MM.1S (cell line): ENCODE data around the gene PI4KB.

ENCODE experiments used
- DNase-seq: peaks from one replicate; pipeline ENCODE4 v3.0.0-alpha.2; 2015
- H2AFZ ChIP-seq: fragments of 300-600 bp; sonication (generic); 2 replicates; pipeline ENCODE4 v1.6.0; 2016; ENCODE audit warnings: antibody characterized with exemption, low read length
- H3F3A ChIP-seq: fragments of 300-600 bp; sonication (generic); 2 replicates; pipeline ENCODE4 v1.6.1; 2016; ENCODE audit warnings: mild to moderate bottlenecking, antibody characterized with exemption, low read length, moderate library complexity, mixed read lengths; ENCODE audit not compliant: insufficient read depth
- H3K27ac ChIP-seq: fragments of 300-600 bp; sonication (generic); 2 replicates; pipeline ENCODE4 v1.5.1; 2016; ENCODE audit warnings: mild to moderate bottlenecking, low read length
- H3K27me3 ChIP-seq: fragments of 300-600 bp; sonication (generic); replicated peaks from 2 replicates; pipeline ENCODE4 v1.6.0; 2016; ENCODE audit warnings: low read length; ENCODE audit not compliant: insufficient read depth
- H3K36me3 ChIP-seq: fragments of 300-600 bp; sonication (generic); replicated peaks from 2 replicates; pipeline ENCODE4 v1.6.1; 2016; ENCODE audit warnings: mild to moderate bottlenecking, low read length, mixed read lengths; ENCODE audit not compliant: insufficient read depth
- H3K4me1 ChIP-seq: fragments of 300-600 bp; sonication (generic); 2 replicates; pipeline ENCODE4 v1.6.1; 2016; ENCODE audit warnings: low read length, mixed read lengths
- H3K4me2 ChIP-seq: fragments of 300-600 bp; sonication (generic); 2 replicates; pipeline ENCODE4 v1.6.0; 2016; ENCODE audit warnings: low read depth, low read length
- H3K4me3 ChIP-seq: fragments of 300-600 bp; sonication (generic); 2 replicates; pipeline ENCODE4 v1.5.1; 2016; ENCODE audit warnings: low read length, mixed read lengths
- H3K79me2 ChIP-seq: fragments of 300-600 bp; sonication (generic); 2 replicates; pipeline ENCODE4 v1.6.1; 2016; ENCODE audit warnings: mixed run types, low read length, mixed read lengths
- H3K9ac ChIP-seq: fragments of 300-600 bp; sonication (generic); 2 replicates; pipeline ENCODE4 v1.6.1; 2016; ENCODE audit warnings: low read length, mixed read lengths
- H3K9me2 ChIP-seq: fragments of 300-600 bp; sonication (generic); replicated peaks from 2 replicates; pipeline ENCODE4 v1.6.1; 2016; ENCODE audit warnings: mild to moderate bottlenecking, low read length, mixed read lengths; ENCODE audit not compliant: insufficient read depth
- H3K9me3 ChIP-seq: fragments of 300-600 bp; sonication (generic); replicated peaks from 2 replicates; pipeline ENCODE4 v1.6.1; 2016; ENCODE audit warnings: mild to moderate bottlenecking, low read length, mixed read lengths; ENCODE audit not compliant: insufficient read depth
- H4K20me1 ChIP-seq: fragments of 300-600 bp; sonication (generic); 2 replicates; pipeline ENCODE4 v1.6.1; 2016; ENCODE audit warnings: mild to moderate bottlenecking, low read length, moderate library complexity, mixed read lengths; ENCODE audit not compliant: insufficient read depth
- CTCF ChIP-seq: fragments of 300-600 bp; sonication (generic); IDR thresholded peaks from 2 replicates; pipeline ENCODE4 v1.5.1; 2016; ENCODE audit warnings: antibody characterized with exemption, low read length, mixed read lengths
- EZH2 ChIP-seq: fragments of 300-600 bp; sonication (generic); optimal IDR thresholded peaks from 2 replicates; pipeline ENCODE3; 2017; ENCODE audit warnings: low read depth, mild to moderate bottlenecking, antibody characterized with exemption, low read length, mixed read lengths
- EZH2phosphoT487 ChIP-seq: fragments of 300-600 bp; sonication (generic); IDR thresholded peaks from 2 replicates; pipeline ENCODE4 v1.6.1; 2018; ENCODE audit warnings: antibody characterized with exemption, low read length

PI4KB gene

GRCh38 chr1:151314137-151314875, 12.9 kb downstream of the PI4KB start:
- Histone ChIP-seq H3K4me3 (no peak overlapping the region), H3K4me1 (no peaks in the 10 kb centered on the region), H3K9ac (no peak overlapping the region), H2AFZ (no peak overlapping the region), H3K9me3 (no peaks in the 10 kb centered on the region), H3K9me2 (no peaks in the 10 kb centered on the region), H3K27me3 (no peaks in the 10 kb centered on the region), H3K4me2 (no peak overlapping the region), H3K79me2 (peaks cover 29% of the 10 kb centered on the region), H4K20me1 (no peaks in the 10 kb centered on the region), H3K27ac (no peak overlapping the region), H3F3A (no peaks in the 10 kb centered on the region), H3K36me3 (peaks cover 7% of the 10 kb centered on the region; the same call in 1 of the 2 replicates)
- no peak for TF ChIP-seq CTCF
- no peak for TF ChIP-seq EZH2phosphoT487
- no peak for TF ChIP-seq EZH2
- DNase-seq: no peak

- H3K9me3 ChIP-seq: no peaks in the 10 kb centered on the region
- no peaks in the 10 kb centered on the region for H3K9me2 ChIP-seq
- peaks cover 21% of the 10 kb centered on the region; the same call in 1 of the 2 replicates for H3K79me2 ChIP-seq
- H3F3A ChIP-seq: no peaks in the 10 kb centered on the region
- TF ChIP-seq EZH2 (no peak), CTCF (no peak), EZH2phosphoT487 (no peak)
- no peak overlapping the region for H3K4me2 ChIP-seq
- no peak overlapping the region for H3K9ac ChIP-seq
- H3K36me3 ChIP-seq: 0 out of 2 replicates have a peak, but pooled peaks cover 3% of the 10 kb centered on the region
- no peak overlapping the region for H3K4me3 ChIP-seq
- H3K4me1 ChIP-seq: no peaks in the 10 kb centered on the region
- H4K20me1 ChIP-seq: no peaks in the 10 kb centered on the region
- no peak overlapping the region for H3K27ac ChIP-seq
- DNase-seq: no peak
- no peak overlapping the region for H2AFZ ChIP-seq
- no peaks in the 10 kb centered on the region for H3K27me3 ChIP-seq
These were observed 13.7 kb downstream of the PI4KB start for GRCh38 chr1:151313501-151313900.

- H3K79me2 ChIP-seq: peaks cover 21% of the 10 kb centered on the region; the same call in 1 of the 2 replicates
- H3K9me2 ChIP-seq: no peaks in the 10 kb centered on the region
- H2AFZ ChIP-seq: no peak overlapping the region
- no peak for DNase-seq
- H3K27me3 ChIP-seq: no peaks in the 10 kb centered on the region
- H3K9me3 ChIP-seq: no peaks in the 10 kb centered on the region
- H3K4me2 ChIP-seq: no peak overlapping the region
- H3K9ac ChIP-seq: no peak overlapping the region
- H3K36me3 ChIP-seq: 0 out of 2 replicates have a peak, but pooled peaks cover 3% of the 10 kb centered on the region
- no peaks in the 10 kb centered on the region for H3K4me1 ChIP-seq
- no peaks in the 10 kb centered on the region for H3F3A ChIP-seq
- no peak for TF ChIP-seq CTCF
- TF ChIP-seq EZH2phosphoT487: no peak
- TF ChIP-seq EZH2: no peak
- no peak overlapping the region for H3K4me3 ChIP-seq
- H3K27ac ChIP-seq: no peak overlapping the region
- H4K20me1 ChIP-seq: no peaks in the 10 kb centered on the region
These were observed 14.4 kb downstream of the PI4KB start for GRCh38 chr1:151312826-151313225.
